ENCODE data around the gene ROBO1.

Gene ROBO1

GRCh38 chr3:78913711-78914110 is 854.1 kb downstream of the ROBO1 start:
- no peak overlapping the region for H3K4me3 ChIP-seq (IDR thresholded peaks at IDR 0.05; ENCODE audit: insufficient read depth, low read depth, low read length)
- TF ChIP-seq CTCF (conservative IDR thresholded peaks at IDR 0.05; ENCODE audit: low read depth, low read length): no peak
- H4K20me1 ChIP-seq (ENCODE audit: insufficient read depth): no peaks in the 10 kb centered on the region
- no peak overlapping the region for H3K4me2 ChIP-seq
- no peak overlapping the region for H2AFZ ChIP-seq (ENCODE audit: low read depth)
- H3K27me3 ChIP-seq (ENCODE audit: insufficient read depth, low read depth): no peaks in the 10 kb centered on the region
- H3K36me3 ChIP-seq (ENCODE audit: insufficient read depth): no peaks in the 10 kb centered on the region
- no peak overlapping the region for H3K27ac ChIP-seq
- no peak overlapping the region for H3K9ac ChIP-seq
- H3K4me1 ChIP-seq (ENCODE audit: low read depth, poor library complexity, severe bottlenecking): peaks cover 2% of the 10 kb centered on the region
- H3K79me2 ChIP-seq (ENCODE audit: insufficient read depth, low read depth): no peaks in the 10 kb centered on the region

- no peak overlapping the region for H3K4me2 ChIP-seq
- no peaks in the 10 kb centered on the region for H3K36me3 ChIP-seq (ENCODE audit: insufficient read depth)
Observed at GRCh38 chr3:78912687-78913086, 855.1 kb downstream of the ROBO1 start.

GRCh38 chr3:78912259-78912658 is 855.5 kb downstream of the ROBO1 start:
- Histone ChIP-seq H2AFZ (ENCODE audit: low read depth) (no peak overlapping the region), H3K9ac (no peak overlapping the region), H4K20me1 (ENCODE audit: insufficient read depth) (no peaks in the 10 kb centered on the region), H3K27ac (no peak overlapping the region), H3K27me3 (ENCODE audit: insufficient read depth, low read depth) (no peaks in the 10 kb centered on the region), H3K4me3 (IDR thresholded peaks at IDR 0.05; ENCODE audit: insufficient read depth, low read depth, low read length) (no peak overlapping the region), H3K36me3 (ENCODE audit: insufficient read depth) (no peaks in the 10 kb centered on the region), H3K4me2 (no peak overlapping the region), H3K4me1 (ENCODE audit: low read depth, poor library complexity, severe bottlenecking) (no peaks in the 10 kb centered on the region), H3K79me2 (ENCODE audit: insufficient read depth, low read depth) (no peaks in the 10 kb centered on the region)
- TF ChIP-seq CTCF (conservative IDR thresholded peaks at IDR 0.05; ENCODE audit: low read depth, low read length): no peak

More at GRCh38 chr3:78912687-78913086, 855.1 kb downstream of the ROBO1 start:
- H3K79me2 ChIP-seq (ENCODE audit: insufficient read depth, low read depth): no peaks in the 10 kb centered on the region
- H3K27me3 ChIP-seq (ENCODE audit: insufficient read depth, low read depth): no peaks in the 10 kb centered on the region
- H3K27ac ChIP-seq: no peak overlapping the region
- H3K4me1 ChIP-seq (ENCODE audit: low read depth, poor library complexity, severe bottlenecking): no peaks in the 10 kb centered on the region
- no peaks in the 10 kb centered on the region for H4K20me1 ChIP-seq (ENCODE audit: insufficient read depth)
- no peak overlapping the region for H3K9ac ChIP-seq
- H3K4me3 ChIP-seq (IDR thresholded peaks at IDR 0.05; ENCODE audit: insufficient read depth, low read depth, low read length): no peak overlapping the region
- no peak for TF ChIP-seq CTCF (conservative IDR thresholded peaks at IDR 0.05; ENCODE audit: low read depth, low read length)
- no peak overlapping the region for H2AFZ ChIP-seq (ENCODE audit: low read depth)

GRCh38 chr3:78911394-78911793 is 856.4 kb downstream of the ROBO1 start:
- H3K9ac ChIP-seq: no peak overlapping the region
- H3K27ac ChIP-seq: no peak overlapping the region
- TF ChIP-seq CTCF (conservative IDR thresholded peaks at IDR 0.05; ENCODE audit: low read depth, low read length): no peak
- no peak overlapping the region for H3K4me3 ChIP-seq (IDR thresholded peaks at IDR 0.05; ENCODE audit: insufficient read depth, low read depth, low read length)
- H3K27me3 ChIP-seq (ENCODE audit: insufficient read depth, low read depth): no peaks in the 10 kb centered on the region
- H3K79me2 ChIP-seq (ENCODE audit: insufficient read depth, low read depth): no peaks in the 10 kb centered on the region
- no peaks in the 10 kb centered on the region for H4K20me1 ChIP-seq (ENCODE audit: insufficient read depth)
- no peak overlapping the region for H3K4me2 ChIP-seq
- no peaks in the 10 kb centered on the region for H3K36me3 ChIP-seq (ENCODE audit: insufficient read depth)
- H2AFZ ChIP-seq (ENCODE audit: low read depth): no peak overlapping the region
- H3K4me1 ChIP-seq (ENCODE audit: low read depth, poor library complexity, severe bottlenecking): no peaks in the 10 kb centered on the region
